ENCODE results near the gene TMEM141.

GRCh38 chr9:136831002-136831719, 40.0 kb downstream of the TMEM141 start:
- TF ChIP-seq, protein P1, sequence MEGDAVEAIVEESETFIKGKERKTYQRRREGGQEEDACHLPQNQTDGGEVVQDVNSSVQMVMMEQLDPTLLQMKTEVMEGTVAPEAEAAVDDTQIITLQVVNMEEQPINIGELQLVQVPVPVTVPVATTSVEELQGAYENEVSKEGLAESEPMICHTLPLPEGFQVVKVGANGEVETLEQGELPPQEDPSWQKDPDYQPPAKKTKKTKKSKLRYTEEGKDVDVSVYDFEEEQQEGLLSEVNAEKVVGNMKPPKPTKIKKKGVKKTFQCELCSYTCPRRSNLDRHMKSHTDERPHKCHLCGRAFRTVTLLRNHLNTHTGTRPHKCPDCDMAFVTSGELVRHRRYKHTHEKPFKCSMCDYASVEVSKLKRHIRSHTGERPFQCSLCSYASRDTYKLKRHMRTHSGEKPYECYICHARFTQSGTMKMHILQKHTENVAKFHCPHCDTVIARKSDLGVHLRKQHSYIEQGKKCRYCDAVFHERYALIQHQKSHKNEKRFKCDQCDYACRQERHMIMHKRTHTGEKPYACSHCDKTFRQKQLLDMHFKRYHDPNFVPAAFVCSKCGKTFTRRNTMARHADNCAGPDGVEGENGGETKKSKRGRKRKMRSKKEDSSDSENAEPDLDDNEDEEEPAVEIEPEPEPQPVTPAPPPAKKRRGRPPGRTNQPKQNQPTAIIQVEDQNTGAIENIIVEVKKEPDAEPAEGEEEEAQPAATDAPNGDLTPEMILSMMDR (conservative IDR thresholded peaks at IDR 0.05; ENCODE audit: low read length), result no peak
- no peak for TF ChIP-seq EZH2phosphoT487 (IDR thresholded peaks at IDR 0.05; ENCODE audit: borderline replicate concordance)
